ENCODE results near the gene TTLL9.

DNA sequence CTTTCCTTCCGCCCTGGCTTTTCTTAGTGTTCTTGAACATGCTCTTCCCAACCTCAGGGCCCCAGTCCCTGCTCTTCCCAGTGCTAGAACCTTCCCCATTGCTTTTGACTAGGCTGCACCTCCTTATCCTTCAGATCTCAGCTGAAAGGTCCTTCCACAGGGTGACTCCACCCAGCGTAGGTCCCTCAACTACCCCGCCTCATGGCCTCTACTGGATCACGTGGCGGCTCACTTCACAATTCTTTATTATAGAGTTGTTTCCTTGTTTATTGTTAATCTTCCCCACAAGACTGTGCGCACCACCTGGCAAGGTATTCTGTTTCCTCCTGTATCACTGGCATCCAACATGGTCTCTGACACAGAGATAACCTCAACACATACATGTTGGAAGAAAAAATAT lies 31.2 kb downstream of the TTLL9 start:
- no peak for TF ChIP-seq POLR2A (IDR thresholded peaks at IDR 0.05)
- no peak for TF ChIP-seq CTCF (IDR thresholded peaks at IDR 0.05)
- TF ChIP-seq POLR2AphosphoS5 (IDR thresholded peaks at IDR 0.05): no peak

Data from breast epithelium (tissue), 3 donors.